Osteoblast (primary cell): ENCODE results near the gene MBTPS2. TPM values are rescaled to one million over a fixed set of nuclear protein-coding genes. Genes with fewer than 3 reads are reported as not detected.

Experiments used
- DNase-seq: peaks from one replicate; pipeline ENCODE4 v3.0.0; 2011; ENCODE audit warnings: low spot score, mixed read lengths; ENCODE audit not compliant: insufficient read length; ENCODE audit errors: missing footprints
- H2AFZ ChIP-seq: 2 replicates; pipeline ENCODE4 v1.6.0; 2011; ENCODE audit warnings: mild to moderate bottlenecking, low read length
- H3K27ac ChIP-seq: 2 replicates; pipeline ENCODE4 v1.5.1; 2011; ENCODE audit warnings: mild to moderate bottlenecking, low read depth, low read length, moderate library complexity
- H3K27me3 ChIP-seq: 2 replicates; pipeline ENCODE4 v1.6.0; 2012; ENCODE audit warnings: mild to moderate bottlenecking, control low read depth, inconsistent platforms, low read length, moderate library complexity; ENCODE audit not compliant: insufficient read depth
- H3K36me3 ChIP-seq: 2 replicates; pipeline ENCODE4 v1.5.1; 2011; ENCODE audit warnings: mild to moderate bottlenecking, low read length, control low read depth, moderate library complexity; ENCODE audit not compliant: insufficient read depth
- H3K4me1 ChIP-seq: 2 replicates; pipeline ENCODE4 v1.5.1; 2011; ENCODE audit warnings: mild to moderate bottlenecking, low read length, control low read depth, moderate library complexity; ENCODE audit not compliant: insufficient read depth
- H3K4me2 ChIP-seq: 2 replicates; pipeline ENCODE4 v1.6.0; 2011; ENCODE audit warnings: mild to moderate bottlenecking, low read length; ENCODE audit not compliant: insufficient read depth
- H3K4me3 ChIP-seq: fragments of 200-600 bp; sonication (generic); 3 replicates; pipeline ENCODE4 v1.5.1; 2012; ENCODE audit warnings: mild to moderate bottlenecking, low read length, inconsistent platforms; ENCODE audit not compliant: insufficient read depth
- H3K79me2 ChIP-seq: 2 replicates; pipeline ENCODE4 v1.6.0; 2012; ENCODE audit warnings: mild to moderate bottlenecking, low read length, control low read depth, inconsistent platforms; ENCODE audit not compliant: insufficient read depth
- H3K9me3 ChIP-seq: 2 replicates; pipeline ENCODE4 v1.5.1; 2011; ENCODE audit warnings: low read depth, low read length, control low read depth
- H4K20me1 ChIP-seq: 2 replicates; pipeline ENCODE4 v1.6.0; 2012; ENCODE audit warnings: mild to moderate bottlenecking, low read length, control low read depth; ENCODE audit not compliant: insufficient read depth
- total RNA-seq: library from RNA; depleted of rRNA; stranded (reverse); fragments of >200 nt; gene quantifications from 2 replicates; pipeline ENCODE4 v1.2.3, GENCODE V29; 2012
- TF ChIP-seq, protein P1 (sequence below): IDR thresholded peaks from 2 replicates; pipeline ENCODE4 v1.5.1; 2011; ENCODE audit warnings: mild to moderate bottlenecking, low read depth, low read length, moderate library complexity; ENCODE audit errors: extremely low read depth

Gene MBTPS2
- total RNA-seq, 1 donor, result 9.0 TPM

DNA sequence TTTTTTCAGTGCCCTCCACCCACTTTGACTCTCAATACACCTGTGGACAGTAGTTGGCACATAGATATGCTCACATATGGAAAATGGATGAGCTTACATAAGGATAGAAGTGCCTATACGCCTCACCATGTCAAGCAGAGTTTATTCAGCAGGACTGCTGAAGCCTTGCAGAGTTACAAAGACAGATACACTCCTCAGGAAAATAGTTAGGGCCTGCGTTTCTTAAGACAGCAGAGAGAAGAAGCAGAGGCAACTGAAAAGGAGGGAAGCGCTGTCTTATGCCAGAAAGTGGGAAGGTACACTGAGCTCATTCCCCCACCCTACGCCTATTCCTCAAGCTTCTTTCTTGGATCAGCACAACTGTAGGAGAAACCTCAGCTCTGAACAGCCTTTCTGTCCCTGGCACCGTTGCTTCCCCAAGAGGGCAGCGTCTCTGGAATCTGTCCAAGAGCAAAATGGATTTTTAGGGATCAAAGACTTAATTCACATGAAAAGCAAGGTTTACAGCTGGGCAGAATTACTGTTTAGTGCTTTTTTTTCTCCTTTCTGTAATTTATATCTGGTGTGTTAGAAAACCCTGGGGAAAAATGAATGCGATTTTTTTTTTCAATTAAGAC is 37.3 kb upstream of the MBTPS2 start:
- H3K4me1 ChIP-seq, result peaks cover 22% of the 10 kb centered on the region
- H4K20me1 ChIP-seq, result no peaks in the 10 kb centered on the region
- no peak for DNase-seq
- H3K27me3 ChIP-seq, result peaks cover 2% of the 10 kb centered on the region
- no peaks in the 10 kb centered on the region for H3K79me2 ChIP-seq
- no peak overlapping the region for H3K4me3 ChIP-seq
- H3K36me3 ChIP-seq, result no peaks in the 10 kb centered on the region
- no peak overlapping the region for H3K27ac ChIP-seq
- TF ChIP-seq, protein P1, sequence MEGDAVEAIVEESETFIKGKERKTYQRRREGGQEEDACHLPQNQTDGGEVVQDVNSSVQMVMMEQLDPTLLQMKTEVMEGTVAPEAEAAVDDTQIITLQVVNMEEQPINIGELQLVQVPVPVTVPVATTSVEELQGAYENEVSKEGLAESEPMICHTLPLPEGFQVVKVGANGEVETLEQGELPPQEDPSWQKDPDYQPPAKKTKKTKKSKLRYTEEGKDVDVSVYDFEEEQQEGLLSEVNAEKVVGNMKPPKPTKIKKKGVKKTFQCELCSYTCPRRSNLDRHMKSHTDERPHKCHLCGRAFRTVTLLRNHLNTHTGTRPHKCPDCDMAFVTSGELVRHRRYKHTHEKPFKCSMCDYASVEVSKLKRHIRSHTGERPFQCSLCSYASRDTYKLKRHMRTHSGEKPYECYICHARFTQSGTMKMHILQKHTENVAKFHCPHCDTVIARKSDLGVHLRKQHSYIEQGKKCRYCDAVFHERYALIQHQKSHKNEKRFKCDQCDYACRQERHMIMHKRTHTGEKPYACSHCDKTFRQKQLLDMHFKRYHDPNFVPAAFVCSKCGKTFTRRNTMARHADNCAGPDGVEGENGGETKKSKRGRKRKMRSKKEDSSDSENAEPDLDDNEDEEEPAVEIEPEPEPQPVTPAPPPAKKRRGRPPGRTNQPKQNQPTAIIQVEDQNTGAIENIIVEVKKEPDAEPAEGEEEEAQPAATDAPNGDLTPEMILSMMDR, result no peak
- H3K9me3 ChIP-seq, result no peaks in the 10 kb centered on the region
- H2AFZ ChIP-seq, result no peak overlapping the region
- H3K4me2 ChIP-seq, result no peak overlapping the region

DNA sequence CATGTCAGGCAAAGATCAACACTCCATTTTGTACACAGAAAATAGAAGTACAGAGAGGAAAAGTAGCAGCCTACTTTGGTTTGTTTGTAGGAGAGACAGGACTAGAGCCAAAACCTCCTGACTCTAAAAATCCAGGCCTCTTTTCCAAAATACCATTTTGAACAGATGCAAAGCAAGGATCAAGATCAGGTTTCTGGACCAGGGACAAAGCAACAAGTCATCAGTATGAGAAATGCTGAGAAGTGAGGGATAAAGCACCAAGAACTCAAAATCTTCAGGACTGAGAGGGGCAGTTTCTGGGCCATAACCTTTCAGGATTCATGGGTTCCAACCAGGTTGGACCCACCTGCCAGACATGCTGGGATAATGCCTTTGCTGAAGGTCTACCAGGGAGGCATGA is 36.6 kb upstream of the MBTPS2 start:
- Histone ChIP-seq H3K27me3 (no peaks in the 10 kb centered on the region), H2AFZ (no peak overlapping the region), H3K4me2 (no peak overlapping the region), H3K4me3 (no peak overlapping the region), H3K4me1 (peaks cover 22% of the 10 kb centered on the region), H3K9me3 (no peaks in the 10 kb centered on the region), H3K36me3 (no peaks in the 10 kb centered on the region), H3K27ac (no peak overlapping the region), H3K79me2 (no peaks in the 10 kb centered on the region), H4K20me1 (no peaks in the 10 kb centered on the region)
- TF ChIP-seq, protein P1, result no peak
- no peak for DNase-seq

DNA sequence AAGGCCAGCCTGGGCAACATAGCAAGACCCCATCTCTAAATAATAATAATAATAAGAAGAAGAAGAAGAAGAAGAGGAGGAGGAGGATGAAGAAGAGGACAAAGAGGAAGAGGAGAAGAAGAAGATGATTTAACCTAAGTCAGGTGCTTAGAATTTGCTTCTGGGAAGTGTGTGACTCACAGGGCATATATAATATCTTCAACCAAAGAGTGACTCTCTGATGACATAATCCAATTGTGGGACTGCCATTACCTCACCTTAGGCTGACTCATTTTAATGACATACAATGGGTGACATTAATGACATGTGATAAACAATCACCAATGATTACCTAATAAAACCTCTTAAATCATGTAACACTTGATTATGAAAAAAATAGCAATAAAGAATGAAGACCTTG is 32.7 kb upstream of the MBTPS2 start:
- TF ChIP-seq, protein P1, result no peak
- Histone ChIP-seq H3K4me1 (no peaks in the 10 kb centered on the region), H3K27me3 (no peaks in the 10 kb centered on the region), H3K36me3 (no peaks in the 10 kb centered on the region), H3K79me2 (no peaks in the 10 kb centered on the region), H3K4me3 (no peak overlapping the region), H3K27ac (no peak overlapping the region), H3K9me3 (no peaks in the 10 kb centered on the region), H4K20me1 (no peaks in the 10 kb centered on the region), H3K4me2 (no peak overlapping the region), H2AFZ (no peak overlapping the region)
- DNase-seq, result no peak

DNA sequence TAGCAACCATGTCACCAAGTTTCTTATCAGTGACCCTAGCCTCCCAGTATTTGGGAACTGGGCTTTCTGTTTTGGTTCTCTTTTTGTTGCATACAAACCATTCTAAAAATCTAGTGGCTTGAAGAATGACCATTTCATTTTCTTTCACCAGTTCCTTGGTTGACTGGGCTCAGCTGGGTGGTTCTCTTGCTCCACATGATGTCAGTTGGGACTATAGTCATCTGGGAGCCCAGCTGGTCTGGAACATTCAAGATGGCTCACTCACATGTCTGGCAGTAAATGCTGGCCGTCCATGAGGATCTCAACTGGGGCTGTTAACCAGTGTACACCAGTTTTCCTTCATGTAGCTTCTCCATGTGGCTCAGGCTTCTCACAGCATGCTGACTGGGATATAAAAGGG is 27.6 kb upstream of the MBTPS2 start:
- Histone ChIP-seq H3K4me1 (no peaks in the 10 kb centered on the region), H3K27me3 (no peaks in the 10 kb centered on the region), H3K4me2 (no peak overlapping the region), H3K79me2 (no peaks in the 10 kb centered on the region), H4K20me1 (no peaks in the 10 kb centered on the region), H3K27ac (no peak overlapping the region), H3K4me3 (no peak overlapping the region), H3K9me3 (peaks cover 3% of the 10 kb centered on the region), H3K36me3 (no peaks in the 10 kb centered on the region), H2AFZ (no peak overlapping the region)
- DNase-seq, result no peak
- TF ChIP-seq, protein P1, result no peak
